Right forelimb (tissue), 1 donor: Measurements from ENCODE around the gene SPDYE9.
"Not testable (repeated sequence)": the region's sequence is repeated elsewhere in the genome, so short reads cannot be mapped to it uniquely, and the experiment has no call there.

Experiments used
- DNase-seq: peaks from one replicate; pipeline ENCODE4 v3.0.0-alpha.2; 2018

The SPDYE9 gene

DNA sequence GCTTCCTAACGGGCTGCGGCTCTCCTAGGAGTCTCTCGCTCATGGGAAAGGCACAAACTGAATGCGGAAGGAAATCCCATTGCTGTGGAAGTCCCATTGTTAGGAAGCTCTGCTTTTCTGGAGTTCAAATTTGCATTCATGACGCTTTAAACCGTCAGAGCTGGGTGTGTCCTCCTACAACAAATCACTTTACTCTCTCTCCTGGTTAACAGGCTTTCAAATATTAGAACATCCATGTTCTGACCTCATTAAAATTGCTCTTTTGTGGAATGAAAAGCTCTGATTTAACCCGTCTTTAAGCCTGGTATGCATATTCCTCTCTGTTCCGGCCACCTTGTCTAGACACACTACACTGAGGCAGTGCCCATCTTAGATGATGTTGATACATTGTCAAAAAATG is at the start of gene SPDYE9:
Gene SPDYE9, minus strand, starts transcription at position 101 of the 400 bp plus-strand sequence. CDS start 1,800 bp downstream, outside the sequence.
- DNase-seq = not testable (repeated sequence)

- DNase-seq = not testable (repeated sequence)
Observed at GRCh38 chr7:73134866-73135265, 49.0 kb upstream of the SPDYE9 start.

GRCh38 chr7:73132651-73133217 is 46.9 kb upstream of the SPDYE9 start:
- not testable (repeated sequence) for DNase-seq

- DNase-seq = not testable (repeated sequence)
Observed at GRCh38 chr7:73130612-73131011, 44.8 kb upstream of the SPDYE9 start.

GRCh38 chr7:73124126-73124525 is 38.3 kb upstream of the SPDYE9 start:
- not testable (repeated sequence) for DNase-seq

- DNase-seq = not testable (repeated sequence)
Observed at GRCh38 chr7:73122778-73123447, 37.1 kb upstream of the SPDYE9 start.

DNA sequence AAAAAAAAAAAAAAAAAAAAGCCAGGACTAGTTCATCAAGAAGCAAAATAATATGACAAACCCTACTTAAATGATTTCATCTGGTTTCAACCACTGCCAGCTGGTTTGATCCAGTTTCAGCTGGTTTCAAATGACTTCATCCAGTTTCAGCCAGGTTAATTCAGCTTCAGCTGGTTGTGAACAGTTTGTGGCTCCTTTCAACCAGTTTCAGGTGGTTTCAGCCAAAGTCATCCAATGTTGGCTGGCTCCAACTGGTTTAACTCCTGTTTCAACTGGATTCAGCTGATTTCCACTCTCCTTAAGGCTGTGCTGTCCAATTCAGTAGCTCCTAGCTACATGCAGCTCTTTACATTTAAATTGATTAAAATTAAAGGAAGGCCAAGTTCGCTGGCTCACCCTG is 32.3 kb upstream of the SPDYE9 start:
- not testable (repeated sequence) for DNase-seq

DNA sequence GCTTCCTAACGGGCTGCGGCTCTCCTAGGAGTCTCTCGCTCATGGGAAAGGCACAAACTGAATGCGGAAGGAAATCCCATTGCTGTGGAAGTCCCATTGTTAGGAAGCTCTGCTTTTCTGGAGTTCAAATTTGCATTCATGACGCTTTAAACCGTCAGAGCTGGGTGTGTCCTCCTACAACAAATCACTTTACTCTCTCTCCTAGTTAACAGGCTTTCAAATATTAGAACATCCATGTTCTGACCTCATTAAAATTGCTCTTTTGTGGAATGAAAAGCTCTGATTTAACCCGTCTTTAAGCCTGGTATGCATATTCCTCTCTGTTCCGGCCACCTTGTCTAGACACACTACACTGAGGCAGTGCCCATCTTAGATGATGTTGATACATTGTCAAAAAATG is 28.0 kb downstream of the SPDYE9 start, which contains the start of gene SPDYE11:
Gene SPDYE11, minus strand, starts transcription at position 101 of the 400 bp plus-strand sequence. CDS start 1,800 bp downstream, outside the sequence.
- not testable (repeated sequence) for DNase-seq

DNA sequence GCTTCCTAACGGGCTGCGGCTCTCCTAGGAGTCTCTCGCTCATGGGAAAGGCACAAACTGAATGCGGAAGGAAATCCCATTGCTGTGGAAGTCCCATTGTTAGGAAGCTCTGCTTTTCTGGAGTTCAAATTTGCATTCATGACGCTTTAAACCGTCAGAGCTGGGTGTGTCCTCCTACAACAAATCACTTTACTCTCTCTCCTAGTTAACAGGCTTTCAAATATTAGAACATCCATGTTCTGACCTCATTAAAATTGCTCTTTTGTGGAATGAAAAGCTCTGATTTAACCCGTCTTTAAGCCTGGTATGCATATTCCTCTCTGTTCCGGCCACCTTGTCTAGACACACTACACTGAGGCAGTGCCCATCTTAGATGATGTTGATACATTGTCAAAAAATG is 56.2 kb downstream of the SPDYE9 start, which contains the start of gene SPDYE8:
Gene SPDYE8, minus strand, starts transcription at position 101 of the 400 bp plus-strand sequence. CDS start 1,800 bp downstream, outside the sequence.
- not testable (repeated sequence) for DNase-seq
